ENCODE measurements around the gene BLOC1S1. TPM values are rescaled to one million over a fixed set of nuclear protein-coding genes. Genes with fewer than 3 reads are reported as not detected.

Gene BLOC1S1
- total RNA-seq (ENCODE audit: unreplicated experiment), result 71.2 TPM
- long read RNA-seq, transcript BLOC1S1-203 (4 exons, 571 nt), result major isoform, 71 of 74 reads
- long read RNA-seq, partial matches to known transcripts, result 1 of 74 reads
- long read RNA-seq, other reads (novel, unspliced or antisense), result 0 of 74 reads

DNA sequence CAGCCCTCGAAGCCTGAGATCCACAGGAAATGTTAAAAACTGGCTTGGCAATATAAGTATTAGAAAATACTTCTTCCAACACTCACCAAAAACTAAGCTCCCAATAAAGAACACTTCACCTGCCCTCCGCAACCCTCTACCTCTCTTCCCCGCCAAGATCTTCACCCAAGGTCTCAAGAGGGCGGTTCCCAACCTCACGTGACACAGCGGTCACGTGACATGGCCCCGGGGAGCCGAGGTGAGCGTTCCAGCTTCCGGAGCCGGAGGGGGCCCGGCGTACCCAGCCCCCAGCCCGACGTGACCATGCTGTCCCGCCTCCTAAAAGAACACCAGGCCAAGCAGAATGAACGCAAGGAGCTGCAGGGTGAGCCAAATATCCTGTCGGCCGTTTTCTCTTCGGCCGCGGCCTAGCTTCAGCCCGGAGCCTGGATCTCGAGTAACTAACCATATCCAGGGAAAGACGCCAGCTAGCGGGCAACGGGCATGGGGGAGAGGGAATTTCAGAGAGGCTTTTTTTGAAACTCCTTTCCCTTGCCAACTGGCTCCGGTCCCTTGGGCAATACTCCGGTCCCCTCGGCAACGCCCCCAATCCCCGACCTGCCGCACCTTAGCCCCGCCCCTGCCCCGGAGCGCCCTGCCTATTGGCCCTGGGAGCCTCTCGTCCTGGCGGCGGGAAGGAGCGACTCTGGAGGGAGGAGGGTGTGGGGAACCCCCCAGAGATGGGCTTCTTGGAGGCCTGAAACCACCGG lies at the start of gene BLOC1S1:
TSS of gene BLOC1S1 (plus strand) at position 214 of the 749 bp plus-strand sequence. CDS start at position 220, 6 bp downstream.
- H3K36me3 Mint-ChIP-seq (ENCODE audit: unreplicated experiment), result no peaks in the 10 kb centered on the region
- H3K27me3 Mint-ChIP-seq (ENCODE audit: unreplicated experiment), result peaks cover 12% of the 10 kb centered on the region
- no peak for TF ChIP-seq CTCF (IDR thresholded peaks at IDR 0.05; ENCODE audit: partially characterized antibody, unreplicated experiment)
- H3K4me1 Mint-ChIP-seq (ENCODE audit: low read depth, unreplicated experiment), result peaks cover 28% of the 10 kb centered on the region
- peak; percentile 94 for DNase-seq
- H3K27ac Mint-ChIP-seq (ENCODE audit: unreplicated experiment), result peak within 1 kb of the TSS; percentile 88
- H3K9me3 Mint-ChIP-seq (ENCODE audit: unreplicated experiment), result peaks cover 12% of the 10 kb centered on the region
- H3K4me3 Mint-ChIP-seq (ENCODE audit: unreplicated experiment), result peak within 1 kb of the TSS; percentile 93

DNA sequence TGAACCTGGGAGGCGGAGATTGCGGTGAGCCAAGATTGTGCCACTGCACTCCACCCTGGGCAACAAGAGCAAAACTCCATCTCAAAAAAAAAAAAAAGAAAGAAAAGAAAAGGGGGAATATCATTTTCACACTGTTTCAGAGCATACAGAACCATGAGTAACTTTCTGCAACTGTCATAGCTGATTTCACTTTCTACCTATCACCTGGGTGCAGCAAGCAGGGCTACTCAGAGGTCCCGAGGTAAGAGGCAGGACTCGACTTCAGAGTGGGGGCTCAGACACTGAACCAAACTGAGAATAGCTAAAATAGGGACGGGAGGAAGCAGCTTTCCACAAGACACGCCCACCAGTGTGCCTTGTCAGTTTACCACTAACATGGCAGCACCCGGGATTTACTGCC lies 49.3 kb upstream of the BLOC1S1 start:
- Mint-ChIP-seq H3K27me3 (ENCODE audit: unreplicated experiment) (peaks cover 4% of the 10 kb centered on the region), H3K4me1 (ENCODE audit: low read depth, unreplicated experiment) (no peaks in the 10 kb centered on the region), H3K27ac (ENCODE audit: unreplicated experiment) (no peak overlapping the region), H3K4me3 (ENCODE audit: unreplicated experiment) (no peak overlapping the region), H3K36me3 (ENCODE audit: unreplicated experiment) (no peaks in the 10 kb centered on the region), H3K9me3 (ENCODE audit: unreplicated experiment) (no peaks in the 10 kb centered on the region)
- no peak for DNase-seq
- no peak for TF ChIP-seq CTCF (IDR thresholded peaks at IDR 0.05; ENCODE audit: partially characterized antibody, unreplicated experiment)

- Mint-ChIP-seq H3K27ac (ENCODE audit: unreplicated experiment) (no peak overlapping the region), H3K4me1 (ENCODE audit: low read depth, unreplicated experiment) (no peaks in the 10 kb centered on the region), H3K27me3 (ENCODE audit: unreplicated experiment) (peaks cover 4% of the 10 kb centered on the region), H3K36me3 (ENCODE audit: unreplicated experiment) (no peaks in the 10 kb centered on the region), H3K9me3 (ENCODE audit: unreplicated experiment) (no peaks in the 10 kb centered on the region), H3K4me3 (ENCODE audit: unreplicated experiment) (no peak overlapping the region)
- no peak for DNase-seq
- TF ChIP-seq CTCF (IDR thresholded peaks at IDR 0.05; ENCODE audit: partially characterized antibody, unreplicated experiment), result no peak
Observed at GRCh38 chr12:55670276-55670675, 45.6 kb upstream of the BLOC1S1 start.

- Mint-ChIP-seq H3K36me3 (ENCODE audit: unreplicated experiment) (no peaks in the 10 kb centered on the region), H3K27me3 (ENCODE audit: unreplicated experiment) (no peaks in the 10 kb centered on the region), H3K4me1 (ENCODE audit: low read depth, unreplicated experiment) (no peaks in the 10 kb centered on the region), H3K4me3 (ENCODE audit: unreplicated experiment) (no peak overlapping the region), H3K9me3 (ENCODE audit: unreplicated experiment) (no peaks in the 10 kb centered on the region), H3K27ac (ENCODE audit: unreplicated experiment) (no peak overlapping the region)
- DNase-seq, result no peak
- no peak for TF ChIP-seq CTCF (IDR thresholded peaks at IDR 0.05; ENCODE audit: partially characterized antibody, unreplicated experiment)
Observed at GRCh38 chr12:55671746-55672145, 44.1 kb upstream of the BLOC1S1 start.

- DNase-seq, result no peak
- TF ChIP-seq CTCF (IDR thresholded peaks at IDR 0.05; ENCODE audit: partially characterized antibody, unreplicated experiment), result no peak
- no peaks in the 10 kb centered on the region for H3K9me3 Mint-ChIP-seq (ENCODE audit: unreplicated experiment)
- H3K36me3 Mint-ChIP-seq (ENCODE audit: unreplicated experiment), result no peaks in the 10 kb centered on the region
- no peaks in the 10 kb centered on the region for H3K27me3 Mint-ChIP-seq (ENCODE audit: unreplicated experiment)
- no peak overlapping the region for H3K4me3 Mint-ChIP-seq (ENCODE audit: unreplicated experiment)
- no peaks in the 10 kb centered on the region for H3K4me1 Mint-ChIP-seq (ENCODE audit: low read depth, unreplicated experiment)
- H3K27ac Mint-ChIP-seq (ENCODE audit: unreplicated experiment), result no peak overlapping the region
Observed at GRCh38 chr12:55673638-55674037, 42.2 kb upstream of the BLOC1S1 start.
